ENCODE measurements around the gene ASB3.

- TF ChIP-seq, protein P1, sequence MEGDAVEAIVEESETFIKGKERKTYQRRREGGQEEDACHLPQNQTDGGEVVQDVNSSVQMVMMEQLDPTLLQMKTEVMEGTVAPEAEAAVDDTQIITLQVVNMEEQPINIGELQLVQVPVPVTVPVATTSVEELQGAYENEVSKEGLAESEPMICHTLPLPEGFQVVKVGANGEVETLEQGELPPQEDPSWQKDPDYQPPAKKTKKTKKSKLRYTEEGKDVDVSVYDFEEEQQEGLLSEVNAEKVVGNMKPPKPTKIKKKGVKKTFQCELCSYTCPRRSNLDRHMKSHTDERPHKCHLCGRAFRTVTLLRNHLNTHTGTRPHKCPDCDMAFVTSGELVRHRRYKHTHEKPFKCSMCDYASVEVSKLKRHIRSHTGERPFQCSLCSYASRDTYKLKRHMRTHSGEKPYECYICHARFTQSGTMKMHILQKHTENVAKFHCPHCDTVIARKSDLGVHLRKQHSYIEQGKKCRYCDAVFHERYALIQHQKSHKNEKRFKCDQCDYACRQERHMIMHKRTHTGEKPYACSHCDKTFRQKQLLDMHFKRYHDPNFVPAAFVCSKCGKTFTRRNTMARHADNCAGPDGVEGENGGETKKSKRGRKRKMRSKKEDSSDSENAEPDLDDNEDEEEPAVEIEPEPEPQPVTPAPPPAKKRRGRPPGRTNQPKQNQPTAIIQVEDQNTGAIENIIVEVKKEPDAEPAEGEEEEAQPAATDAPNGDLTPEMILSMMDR (conservative IDR thresholded peaks at IDR 0.05; ENCODE audit: low read depth, low read length): no peak
- no peak for TF ChIP-seq EZH2 (IDR thresholded peaks at IDR 0.05; ENCODE audit: low read length, unreplicated experiment)
- no peak for TF ChIP-seq EZH2phosphoT487 (IDR thresholded peaks at IDR 0.05; ENCODE audit: borderline replicate concordance, low read length)
These were observed 47.7 kb downstream of the ASB3 start for GRCh38 chr2:53739032-53739431.

All from PC-3 (cell line).